Thyroid gland (tissue), 4 donors: ENCODE measurements around the gene SLC25A39.

Experiments
- POLR2A ChIP-seq, 2 donors: fragments of 450-650 bp; IDR thresholded peaks; one replicate each; pipeline ENCODE4 v1.6.1; 2017; ENCODE audit warnings: antibody characterized with exemption in 2 of 2, mild to moderate bottlenecking in 2 of 2, moderate library complexity in 1 of 2
- TF ChIP-seq, protein P1 (sequence below), 6 experiments: fragments of 200-600 bp in 3 of 6; fragments of 450-650 bp in 3 of 6; sonication (generic) in 3 of 6; IDR thresholded peaks; one replicate each; pipeline ENCODE4 v1.5.1; 2016 to 2019; ENCODE audit warnings: antibody characterized with exemption in 6 of 6, mild to moderate bottlenecking in 2 of 6, inconsistent platforms in 1 of 6, moderate library complexity in 1 of 6

DNA sequence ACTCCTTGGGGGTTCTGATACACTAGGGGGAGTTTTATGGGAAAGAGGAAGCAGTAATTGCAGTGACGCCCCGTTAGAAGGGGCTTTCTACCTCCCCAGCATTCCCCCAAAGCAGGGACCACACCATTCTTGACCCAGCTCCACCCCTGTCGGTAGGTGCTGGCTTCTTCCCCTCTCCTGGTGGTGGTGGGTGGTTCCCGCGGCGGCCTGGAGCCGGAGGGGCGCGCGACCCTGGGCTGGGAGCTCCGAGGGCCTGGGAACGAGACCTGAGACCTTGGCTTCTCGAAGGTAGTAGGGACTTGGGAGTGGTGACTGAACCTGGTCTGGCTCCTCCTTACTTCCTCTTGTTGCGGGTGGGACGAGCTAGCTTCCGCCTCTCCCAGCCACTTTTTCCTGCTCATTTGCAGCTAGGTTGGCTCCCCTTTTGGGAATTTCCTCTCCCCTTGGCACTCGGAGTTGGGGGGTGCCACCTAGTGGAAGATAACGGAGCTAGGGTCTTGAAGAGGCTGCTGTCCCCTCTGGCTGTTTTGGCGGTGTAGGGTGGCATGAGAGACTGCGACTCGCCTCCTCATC, 20.9 kb upstream of the SLC25A39 start:
- TF ChIP-seq, protein P1, sequence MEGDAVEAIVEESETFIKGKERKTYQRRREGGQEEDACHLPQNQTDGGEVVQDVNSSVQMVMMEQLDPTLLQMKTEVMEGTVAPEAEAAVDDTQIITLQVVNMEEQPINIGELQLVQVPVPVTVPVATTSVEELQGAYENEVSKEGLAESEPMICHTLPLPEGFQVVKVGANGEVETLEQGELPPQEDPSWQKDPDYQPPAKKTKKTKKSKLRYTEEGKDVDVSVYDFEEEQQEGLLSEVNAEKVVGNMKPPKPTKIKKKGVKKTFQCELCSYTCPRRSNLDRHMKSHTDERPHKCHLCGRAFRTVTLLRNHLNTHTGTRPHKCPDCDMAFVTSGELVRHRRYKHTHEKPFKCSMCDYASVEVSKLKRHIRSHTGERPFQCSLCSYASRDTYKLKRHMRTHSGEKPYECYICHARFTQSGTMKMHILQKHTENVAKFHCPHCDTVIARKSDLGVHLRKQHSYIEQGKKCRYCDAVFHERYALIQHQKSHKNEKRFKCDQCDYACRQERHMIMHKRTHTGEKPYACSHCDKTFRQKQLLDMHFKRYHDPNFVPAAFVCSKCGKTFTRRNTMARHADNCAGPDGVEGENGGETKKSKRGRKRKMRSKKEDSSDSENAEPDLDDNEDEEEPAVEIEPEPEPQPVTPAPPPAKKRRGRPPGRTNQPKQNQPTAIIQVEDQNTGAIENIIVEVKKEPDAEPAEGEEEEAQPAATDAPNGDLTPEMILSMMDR (IDR thresholded peaks at IDR 0.05): peak in 5 of 6 experiments; percentile 9 to 41 (median 29)
- TF ChIP-seq POLR2A (IDR thresholded peaks at IDR 0.05): no peak
